ENCODE data around the gene FBXL4. TPM values are rescaled to one million over a fixed set of nuclear protein-coding genes. Genes with fewer than 3 reads are reported as not detected.

FBXL4 gene
- total RNA-seq, 1 donor from 2014 or later, result 25.2 TPM

DNA sequence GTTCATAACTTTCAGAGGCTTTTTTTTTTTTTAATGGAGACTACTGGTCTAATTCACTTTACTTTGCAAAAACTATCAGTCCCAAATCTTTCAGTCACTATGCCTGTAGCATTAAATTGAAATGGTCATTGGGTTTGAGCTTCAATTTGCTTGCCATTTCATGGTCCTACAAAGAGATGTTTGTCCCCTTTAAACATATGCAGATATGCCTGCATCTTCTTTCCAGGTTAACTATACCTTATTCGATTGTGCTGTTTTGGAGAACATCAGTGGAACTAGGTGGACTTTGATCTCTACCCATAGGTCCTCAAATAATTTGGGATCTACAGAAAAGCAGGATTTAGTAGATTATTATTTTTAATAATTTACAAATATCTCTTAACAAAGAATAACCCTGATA, 108.8 kb downstream of the FBXL4 start:
- DNase-seq (ENCODE audit: low spot score), result no peak

DNA sequence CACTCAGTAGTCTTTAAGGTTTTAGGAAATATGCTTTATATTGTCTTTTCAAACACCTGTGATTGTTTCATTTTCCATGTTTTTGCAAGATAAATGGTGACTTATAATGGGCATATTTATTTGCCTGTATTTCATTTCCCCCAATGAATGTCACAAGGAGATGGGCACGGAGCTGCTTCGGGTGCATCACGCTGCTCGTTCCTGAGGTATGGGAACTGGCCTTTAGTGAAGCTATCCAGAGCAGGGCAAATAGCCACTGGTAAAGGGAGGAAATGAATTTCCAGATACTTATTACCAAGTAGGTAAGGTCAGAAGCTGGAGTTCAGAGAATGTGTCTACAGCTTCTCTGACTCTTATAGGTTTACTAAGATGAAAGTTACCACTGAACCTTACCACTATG, 109.7 kb downstream of the FBXL4 start:
- no peak for DNase-seq (ENCODE audit: low spot score)

DNA sequence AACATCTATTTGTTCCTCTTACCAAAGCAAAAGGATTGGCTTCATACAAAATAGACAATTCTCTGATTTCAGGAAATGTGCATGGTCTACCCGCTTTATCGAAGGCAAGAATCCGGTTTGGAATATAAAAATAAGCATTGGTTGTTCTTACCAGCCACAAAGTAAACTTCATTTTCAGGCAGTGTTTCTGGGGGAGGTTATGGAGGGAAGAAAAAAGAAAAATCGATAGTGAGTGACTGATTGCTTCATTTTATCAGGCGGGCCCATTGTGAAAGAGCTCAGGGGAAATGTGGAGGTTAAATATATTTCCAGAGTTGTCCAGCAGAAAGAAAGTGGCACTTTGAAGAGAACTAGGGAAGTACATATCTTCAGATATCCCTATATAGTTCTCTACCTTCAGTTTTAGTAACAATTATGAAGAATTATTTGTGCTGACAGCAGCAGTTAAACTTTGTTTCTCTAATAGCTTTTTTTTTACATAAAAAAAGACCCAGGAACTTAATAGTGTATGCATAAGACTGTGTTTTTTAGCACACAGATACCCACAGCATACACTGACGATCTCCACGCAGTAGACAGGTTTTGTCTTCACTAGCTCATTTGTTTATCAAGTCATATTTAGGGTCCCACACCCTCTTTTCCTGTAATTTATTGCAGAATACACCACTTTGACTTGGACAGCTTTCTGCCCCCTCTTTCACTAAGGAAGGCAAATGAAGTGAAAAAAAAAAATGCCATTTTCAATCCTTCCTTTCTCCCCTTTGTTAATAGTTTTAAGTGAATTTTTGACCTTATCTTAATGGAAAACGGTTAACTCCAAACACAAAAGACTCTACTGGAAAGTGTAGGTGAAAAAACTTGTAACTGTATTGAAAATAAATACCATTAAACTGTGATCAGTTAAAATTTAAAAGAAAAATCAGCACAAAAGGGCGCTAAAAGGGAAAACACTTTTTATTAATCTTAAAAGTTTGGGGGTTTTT, 110.5 kb downstream of the FBXL4 start:
- no peak for DNase-seq (ENCODE audit: low spot score)

DNA sequence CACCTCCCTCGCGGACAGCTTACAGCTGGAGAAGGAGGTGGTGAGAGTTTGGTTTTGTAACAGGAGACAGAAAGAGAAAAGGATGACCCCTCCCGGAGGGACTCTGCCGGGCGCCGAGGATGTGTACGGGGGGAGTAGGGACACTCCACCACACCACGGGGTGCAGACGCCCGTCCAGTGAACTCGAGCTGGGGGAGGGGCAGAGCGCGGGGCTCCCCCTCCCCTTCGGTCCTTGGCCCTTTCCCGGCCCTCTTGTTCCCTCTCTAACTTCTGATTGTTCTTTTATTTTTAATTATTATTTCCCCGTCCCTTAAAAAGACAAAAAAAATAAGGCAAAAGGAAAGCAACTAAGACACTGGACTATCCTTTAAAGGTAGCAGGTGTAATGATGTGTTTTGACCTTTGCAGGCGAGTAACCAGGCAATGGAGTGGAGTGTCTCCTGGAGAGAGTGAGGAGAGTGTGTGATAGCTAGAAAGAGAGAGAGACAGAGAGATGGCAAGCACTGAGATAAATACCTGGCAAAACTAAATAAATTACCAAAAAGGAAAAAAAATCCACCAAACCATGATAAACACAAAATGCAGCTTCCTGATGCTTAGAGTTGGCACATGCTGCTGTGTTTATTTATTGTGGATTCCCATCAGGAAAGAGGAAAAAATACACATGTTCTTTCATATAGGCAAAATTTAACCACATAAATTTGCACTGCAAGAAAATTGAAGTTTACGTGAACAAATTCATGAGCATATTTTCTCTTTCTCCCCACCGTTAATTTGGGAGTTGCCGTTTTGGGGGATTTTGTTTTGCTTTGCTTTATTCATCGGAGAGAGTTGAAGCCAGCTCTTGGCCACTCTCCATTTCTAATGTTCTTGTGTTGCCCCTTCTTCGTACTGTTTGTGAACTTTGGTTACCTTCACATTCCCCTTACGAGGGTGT, 111.5 kb downstream of the FBXL4 start:
- no peak for DNase-seq (ENCODE audit: low spot score)

DNA sequence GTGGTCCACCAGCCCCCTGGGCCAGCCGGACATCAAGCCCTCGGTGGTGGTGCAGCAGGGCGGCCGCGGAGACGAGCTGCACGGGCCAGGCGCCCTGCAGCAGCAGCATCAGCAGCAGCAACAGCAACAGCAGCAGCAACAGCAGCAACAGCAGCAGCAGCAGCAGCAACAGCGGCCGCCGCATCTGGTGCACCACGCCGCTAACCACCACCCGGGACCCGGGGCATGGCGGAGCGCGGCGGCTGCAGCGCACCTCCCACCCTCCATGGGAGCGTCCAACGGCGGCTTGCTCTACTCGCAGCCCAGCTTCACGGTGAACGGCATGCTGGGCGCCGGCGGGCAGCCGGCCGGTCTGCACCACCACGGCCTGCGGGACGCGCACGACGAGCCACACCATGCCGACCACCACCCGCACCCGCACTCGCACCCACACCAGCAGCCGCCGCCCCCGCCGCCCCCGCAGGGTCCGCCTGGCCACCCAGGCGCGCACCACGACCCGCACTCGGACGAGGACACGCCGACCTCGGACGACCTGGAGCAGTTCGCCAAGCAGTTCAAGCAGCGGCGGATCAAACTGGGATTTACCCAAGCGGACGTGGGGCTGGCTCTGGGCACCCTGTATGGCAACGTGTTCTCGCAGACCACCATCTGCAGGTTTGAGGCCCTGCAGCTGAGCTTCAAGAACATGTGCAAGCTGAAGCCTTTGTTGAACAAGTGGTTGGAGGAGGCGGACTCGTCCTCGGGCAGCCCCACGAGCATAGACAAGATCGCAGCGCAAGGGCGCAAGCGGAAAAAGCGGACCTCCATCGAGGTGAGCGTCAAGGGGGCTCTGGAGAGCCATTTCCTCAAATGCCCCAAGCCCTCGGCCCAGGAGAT, 112.4 kb downstream of the FBXL4 start:
- no peak for DNase-seq (ENCODE audit: low spot score)

DNA sequence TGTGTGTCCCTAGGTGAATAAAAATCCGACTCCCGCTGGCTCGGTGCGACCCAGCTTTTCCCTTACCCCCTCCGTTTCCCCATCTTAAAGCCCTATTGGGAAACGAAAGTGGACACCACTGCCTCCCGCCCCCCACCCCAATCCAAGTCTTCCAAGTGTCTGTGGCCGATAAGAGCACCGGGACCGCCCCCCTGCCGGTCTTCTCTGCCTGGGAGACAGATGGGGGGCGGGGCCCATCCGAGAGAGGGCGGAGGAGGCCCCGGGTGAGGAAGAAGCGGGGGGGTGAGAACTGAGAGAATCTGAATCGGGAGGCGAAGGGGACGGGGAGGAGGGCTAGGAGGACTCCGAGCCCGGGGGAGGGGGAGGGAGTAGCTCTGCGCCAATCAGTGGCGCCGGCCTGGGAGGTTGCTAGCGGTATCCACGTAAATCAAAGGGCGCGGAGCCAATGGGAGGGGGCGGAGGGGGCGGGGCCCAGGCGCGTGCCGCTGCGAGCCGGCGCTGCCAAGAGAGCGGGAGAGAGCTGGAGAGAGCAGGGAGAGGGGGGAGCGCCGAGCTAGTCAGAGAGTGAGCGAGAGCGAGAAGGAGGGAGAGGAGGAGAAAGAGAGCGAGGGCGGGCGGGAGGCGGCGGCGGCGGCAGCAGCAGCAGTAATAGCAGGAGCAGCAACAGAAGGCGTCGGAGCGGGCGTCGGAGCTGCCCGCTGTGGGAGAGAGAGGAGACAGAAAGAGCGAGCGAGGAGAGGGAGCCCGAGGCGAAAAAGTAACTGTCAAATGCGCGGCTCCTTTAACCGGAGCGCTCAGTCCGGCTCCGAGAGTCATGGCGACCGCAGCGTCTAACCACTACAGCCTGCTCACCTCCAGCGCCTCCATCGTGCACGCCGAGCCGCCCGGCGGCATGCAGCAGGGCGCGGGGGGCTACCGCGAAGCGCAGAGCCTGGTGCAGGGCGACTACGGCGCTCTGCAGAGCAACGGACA, 113.4 kb downstream of the FBXL4 start, which contains the start of gene POU3F2:
TSS of gene POU3F2 (plus strand) at position 515 of the 972 bp plus-strand sequence. CDS start at position 815, 300 bp downstream.
- DNase-seq (ENCODE audit: low spot score), result peak; percentile 50

DNA sequence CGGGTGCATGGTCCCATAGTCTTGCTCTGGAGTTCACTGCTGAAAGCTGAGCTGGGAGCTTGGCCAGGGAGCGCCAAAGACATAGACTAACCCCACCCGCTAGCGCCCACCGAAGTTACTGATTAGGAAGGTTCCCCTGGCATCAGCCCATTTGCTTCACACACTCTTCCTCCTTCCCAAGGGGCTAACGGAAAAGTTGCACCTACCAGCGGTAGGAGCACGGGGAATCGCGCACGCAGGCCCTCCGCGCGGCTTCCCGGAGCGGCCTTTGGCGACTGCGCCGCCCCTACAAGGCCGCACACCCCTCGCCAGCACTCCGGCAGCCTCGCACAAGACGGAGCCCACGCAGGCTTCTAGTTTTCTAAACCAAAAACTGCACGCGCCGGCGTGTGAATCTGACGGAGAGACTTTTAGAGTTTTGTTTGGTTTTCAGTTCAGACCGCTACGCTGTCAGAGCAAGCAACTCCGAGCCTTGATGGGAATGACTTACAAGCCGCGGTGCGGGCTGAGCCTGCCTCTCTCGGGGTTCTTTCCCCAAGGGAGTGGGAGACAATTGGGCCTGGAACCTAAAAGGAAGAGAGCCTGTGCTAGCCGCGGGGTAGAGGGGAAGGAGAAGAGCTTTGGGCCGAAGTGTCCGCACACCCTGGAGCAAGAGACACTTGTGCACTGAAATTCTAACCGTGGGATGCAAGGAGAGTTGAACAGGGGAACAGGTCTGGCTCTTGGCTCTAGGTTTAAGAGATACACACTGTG, 114.3 kb downstream of the FBXL4 start:
- no peak for DNase-seq (ENCODE audit: low spot score)

DNA sequence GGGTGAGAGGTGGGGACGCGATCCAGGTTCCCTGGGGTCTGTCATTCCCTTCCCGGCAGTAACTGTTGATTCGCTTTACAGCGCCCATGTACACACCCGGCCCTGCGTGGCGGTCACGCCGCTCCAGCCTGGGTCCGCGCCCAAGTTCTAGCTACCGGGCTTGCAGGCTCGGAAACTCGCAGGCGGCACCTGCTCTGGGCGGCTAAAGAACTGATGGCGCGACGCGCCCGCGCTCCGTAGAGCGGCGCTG, 114.8 kb downstream of the FBXL4 start:
- no peak for DNase-seq (ENCODE audit: low spot score)

DNA sequence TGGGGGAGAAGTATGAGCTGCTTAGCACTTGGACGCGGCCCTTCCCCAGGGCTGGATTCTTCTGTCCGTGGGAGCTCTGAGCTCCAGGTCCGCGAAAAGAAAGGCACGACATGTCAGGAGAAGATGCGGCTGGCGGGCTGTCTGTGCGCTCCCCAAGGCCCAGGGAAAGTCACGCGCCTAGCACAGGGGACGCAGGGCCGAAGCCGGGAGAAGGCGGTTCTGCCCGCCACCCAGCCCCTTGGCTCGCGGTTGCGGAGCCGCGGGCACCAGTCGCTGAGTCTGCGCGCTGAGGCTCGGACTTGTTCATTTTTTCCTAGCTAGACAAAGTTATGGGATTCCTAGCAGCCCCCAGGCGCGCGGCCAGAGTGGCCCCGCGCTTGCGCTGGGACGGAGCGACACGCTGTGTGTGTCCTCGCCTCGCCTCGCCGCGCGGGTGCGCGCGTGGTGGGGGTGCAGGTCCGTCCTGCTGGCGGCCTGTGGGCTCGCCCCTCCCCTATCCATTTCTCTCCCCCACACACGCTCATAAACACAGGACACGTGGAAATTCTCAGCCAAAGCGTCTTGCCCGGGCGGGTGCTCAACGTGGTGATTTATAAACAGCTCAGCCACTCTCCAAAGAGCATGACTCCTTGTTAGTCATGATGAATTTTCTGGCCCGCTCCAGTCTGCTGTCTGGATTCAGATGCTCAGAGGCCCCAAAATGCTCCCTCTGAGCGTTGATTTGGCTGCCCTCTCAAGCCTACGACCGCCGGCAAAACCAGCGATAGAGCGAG, 115.3 kb downstream of the FBXL4 start:
- DNase-seq (ENCODE audit: low spot score), result no peak

DNA sequence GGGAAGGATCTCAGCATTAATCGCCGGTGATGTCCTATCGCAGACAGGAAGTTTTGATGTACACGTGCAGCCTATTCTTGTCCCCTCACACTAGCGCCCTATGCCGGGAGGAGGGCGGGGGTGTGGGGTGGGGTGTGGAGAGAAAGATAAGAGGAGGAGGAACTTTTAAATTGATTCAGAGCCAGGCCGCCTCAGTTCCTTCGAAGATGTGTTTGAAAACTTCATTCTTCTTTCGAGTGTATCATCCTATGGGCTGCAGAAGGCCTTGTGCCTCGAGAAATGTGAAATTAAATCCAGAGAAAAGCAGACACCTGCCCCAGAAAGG, 115.8 kb downstream of the FBXL4 start:
- DNase-seq (ENCODE audit: low spot score), result no peak

DNA sequence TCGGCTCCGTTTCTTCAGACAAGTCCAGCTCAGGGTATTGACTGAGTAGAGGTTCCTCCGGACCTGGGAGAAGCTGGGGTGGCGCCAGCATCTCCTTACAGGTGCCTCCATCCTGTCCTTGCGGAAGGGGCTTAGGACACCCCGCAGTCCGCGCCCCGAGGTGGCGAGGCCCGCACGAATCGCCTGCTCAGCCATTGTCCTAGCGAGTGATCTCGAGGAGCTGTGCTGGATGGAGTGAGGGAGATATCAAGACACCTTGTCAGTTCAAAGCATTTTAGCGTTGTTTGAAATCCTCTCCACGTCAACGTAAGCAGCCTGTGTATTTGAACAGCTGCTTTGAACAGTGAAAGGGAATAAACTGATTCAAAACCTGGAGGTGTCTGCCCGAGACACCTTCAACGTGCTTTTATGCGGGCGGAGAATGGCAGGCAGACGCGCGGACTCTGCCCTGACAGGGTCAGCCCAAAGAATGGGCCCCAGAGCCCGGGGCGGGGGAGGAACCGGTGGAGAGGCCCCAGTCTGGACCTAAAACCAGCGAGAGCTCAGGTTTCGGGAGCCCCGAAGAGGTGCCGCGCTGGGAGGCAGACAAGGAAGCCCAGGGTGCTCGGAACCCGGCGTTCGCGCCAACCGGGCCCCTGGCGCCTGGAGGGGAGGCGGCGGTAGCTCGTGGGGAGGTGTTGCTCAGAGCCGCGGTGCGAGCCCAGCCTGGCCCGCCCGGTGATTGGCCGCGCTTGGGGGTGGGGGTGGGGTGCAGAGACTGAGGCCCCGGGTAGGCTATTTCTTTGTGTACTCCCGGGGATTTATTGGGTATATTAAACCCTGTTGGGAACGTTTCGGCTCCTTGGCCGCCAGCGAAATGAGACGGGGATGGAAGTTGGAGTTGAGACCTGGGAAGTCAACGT, 116.4 kb downstream of the FBXL4 start:
- DNase-seq (ENCODE audit: low spot score), result no peak

DNA sequence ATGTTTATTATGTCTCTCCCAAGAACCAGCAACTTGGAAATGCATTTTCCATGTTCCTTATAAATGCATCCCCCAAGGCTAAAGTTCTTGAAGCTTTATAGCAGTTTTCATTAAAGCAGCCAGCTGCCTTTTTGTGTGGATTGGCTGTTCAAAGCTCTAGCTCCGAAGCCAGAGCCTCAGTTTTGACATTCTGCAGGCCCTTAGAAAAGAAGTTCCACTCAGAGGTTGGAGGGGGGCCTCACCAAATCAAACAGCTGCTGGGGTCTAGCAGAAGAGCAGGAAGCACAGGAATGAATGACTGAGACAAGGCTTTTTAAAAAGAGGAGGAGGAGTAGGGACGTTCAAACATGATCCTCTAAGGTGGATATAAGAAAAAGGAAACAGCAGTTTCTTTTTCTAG, 117.6 kb downstream of the FBXL4 start:
- DNase-seq (ENCODE audit: low spot score), result no peak

DNA sequence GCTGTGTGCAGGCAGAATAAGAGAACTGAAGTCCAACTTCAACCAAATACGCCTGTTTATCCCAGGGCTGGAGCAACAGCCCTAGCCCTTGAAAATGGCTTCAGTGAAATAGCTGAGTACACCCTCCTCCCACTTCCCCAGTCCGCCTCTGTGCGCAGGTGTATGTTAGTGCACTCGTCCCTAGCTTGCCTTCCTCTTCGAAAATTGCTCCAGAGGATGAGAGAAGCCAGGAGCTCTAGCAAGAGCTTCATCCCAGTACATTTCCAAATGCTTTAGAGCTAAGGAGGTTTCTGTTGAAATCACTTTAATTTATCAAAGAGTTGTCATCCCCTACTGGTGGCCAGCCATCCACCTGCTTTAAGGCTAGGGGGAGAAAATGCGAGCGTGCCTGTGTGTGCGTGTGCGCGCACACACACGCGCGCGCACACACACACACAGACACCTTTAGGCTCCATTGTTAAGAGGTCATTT, 118.8 kb downstream of the FBXL4 start:
- no peak for DNase-seq (ENCODE audit: low spot score)

DNA sequence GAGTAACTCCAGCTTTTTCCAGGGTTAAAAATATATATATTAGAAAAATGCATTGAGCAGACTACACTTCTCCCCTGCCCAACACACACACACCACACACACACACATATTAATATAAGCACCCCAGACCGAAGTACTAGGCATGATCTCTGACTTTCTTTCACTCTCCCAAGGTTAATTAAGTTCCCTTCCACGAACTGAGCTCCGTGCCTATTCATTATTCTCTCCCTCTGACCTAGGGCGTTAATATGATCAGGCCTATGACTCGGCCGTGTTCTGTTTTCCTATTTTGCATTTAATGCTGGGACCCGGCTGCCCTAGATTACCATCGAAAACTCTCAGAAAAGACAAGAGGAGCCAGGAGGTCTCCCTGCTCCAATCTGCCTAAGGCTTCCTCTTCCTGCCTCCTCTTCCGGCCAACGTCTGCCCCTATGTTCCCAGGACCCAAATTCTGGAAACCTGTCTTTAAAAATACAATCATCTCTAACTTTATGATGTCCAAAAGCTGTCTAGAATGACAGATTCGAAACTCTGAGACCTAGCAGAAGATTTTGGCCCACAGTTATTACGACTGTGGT, 119.4 kb downstream of the FBXL4 start:
- DNase-seq (ENCODE audit: low spot score), result no peak

DNA sequence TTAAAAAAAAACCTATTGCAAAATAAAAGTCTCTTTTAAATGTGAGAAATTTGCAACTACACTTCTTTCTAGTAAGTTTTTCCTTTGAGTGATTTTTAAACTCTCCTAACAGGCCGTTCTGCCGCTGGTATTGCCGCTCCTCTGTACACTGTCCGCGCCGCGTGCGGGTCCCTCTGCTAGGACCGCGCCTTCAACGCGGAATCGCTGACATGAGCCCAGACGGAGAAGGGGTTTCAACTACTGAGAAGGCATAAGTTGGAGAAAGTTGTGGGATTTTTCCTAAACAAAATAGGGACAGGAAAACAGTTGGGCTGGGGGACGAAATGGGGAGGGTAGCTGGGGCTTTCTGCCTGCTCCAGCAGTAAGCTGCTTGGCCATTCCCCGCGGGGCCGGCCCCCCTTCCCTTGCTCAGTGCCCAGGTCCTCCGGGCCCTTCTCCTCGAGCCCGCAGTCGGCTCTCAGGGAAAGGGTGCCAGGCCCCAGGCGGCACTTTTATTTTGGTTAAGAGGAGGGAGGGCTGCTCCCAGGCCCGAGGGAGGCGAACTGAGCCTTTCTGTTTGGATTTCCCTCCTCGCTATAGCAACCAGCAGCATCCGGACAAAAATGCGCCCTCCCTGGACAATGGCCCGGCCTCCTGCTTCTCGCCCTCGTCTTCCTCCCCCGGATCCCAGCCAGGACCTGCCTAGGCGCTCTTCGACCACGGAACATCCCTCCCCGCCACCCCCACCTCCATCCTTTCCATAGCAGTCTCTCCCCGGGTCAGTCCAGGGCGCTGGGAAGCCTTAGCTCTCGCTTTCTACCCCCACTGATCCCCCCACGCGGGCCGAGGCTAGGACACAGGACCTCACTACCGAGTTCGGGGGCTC, 120.2 kb downstream of the FBXL4 start:
- no peak for DNase-seq (ENCODE audit: low spot score)

DNA sequence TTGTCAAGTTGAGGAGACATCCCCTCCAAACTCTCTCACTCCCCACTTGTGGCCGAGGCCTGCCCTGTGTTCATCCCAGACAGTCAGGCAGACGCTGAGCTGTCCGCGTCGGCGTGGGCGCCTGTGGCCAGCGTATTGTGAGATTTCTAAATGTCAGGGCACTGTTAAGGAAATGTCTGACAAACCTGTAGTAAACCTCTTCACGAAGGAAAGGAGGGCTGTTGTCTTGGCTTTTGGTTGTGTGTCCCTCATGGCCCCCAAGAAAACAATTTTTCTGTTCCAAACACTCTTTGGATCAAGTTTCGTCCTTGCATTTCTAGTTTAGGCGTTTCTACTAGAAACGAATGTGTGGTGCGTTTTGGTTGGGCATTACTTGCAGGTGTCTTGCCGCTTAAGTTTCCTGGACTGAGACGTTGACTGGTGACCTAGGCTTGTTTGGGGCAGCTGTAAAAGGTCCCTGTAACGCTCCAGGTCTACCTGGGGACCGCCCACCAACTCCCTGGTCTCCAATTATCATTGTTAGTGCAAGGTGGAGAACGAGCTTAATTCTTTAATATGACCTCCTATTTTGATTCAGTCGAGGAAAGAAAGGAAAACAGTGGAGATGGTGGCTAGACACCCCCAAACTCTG, 122.0 kb downstream of the FBXL4 start:
- DNase-seq (ENCODE audit: low spot score), result no peak
